Stimulated activated CD4-positive, alpha-beta T cell treated with anti-CD3 and anti-CD28 coated beads, Interleukin-1b, Interleukin-23, amount 100 ng/mL, for 4 hours (primary cell): ENCODE results near the gene PCDHB10.
"Not testable (repeated sequence)": the region's sequence is repeated elsewhere in the genome, so short reads cannot be mapped to it uniquely, and the experiment has no call there.

Experiments used
- DNase-seq, 2 donors: peaks; one replicate each; pipeline ENCODE4 v3.0.0-alpha.2; 2020; ENCODE audit warnings: low read depth in 2 of 2

PCDHB10 gene

GRCh38 chr5:141186897-141187512 is 5.1 kb upstream of the PCDHB10 start, which contains the start of gene PCDHB9:
PCDHB9 (plus strand) TSS chr5:141187161; CDS start chr5:141187319, 158 bp downstream.
- peak in 1 of 2 donors; percentile 11 for DNase-seq

GRCh38 chr5:141188682-141189081 is 3.5 kb upstream of the PCDHB10 start:
- not testable (repeated sequence) for DNase-seq

- not testable (repeated sequence) for DNase-seq
These were observed 3.0 kb upstream of the PCDHB10 start for GRCh38 chr5:141189131-141189530.

- not testable (repeated sequence) for DNase-seq
These were observed 2.2 kb downstream of the PCDHB10 start for GRCh38 chr5:141194332-141194731.

GRCh38 chr5:141196363-141196762 is 4.2 kb downstream of the PCDHB10 start:
- no peak for DNase-seq

- no peak for DNase-seq
These were observed 7.4 kb downstream of the PCDHB10 start, which contains the start of gene PCDHB11 for GRCh38 chr5:141199359-141200235. PCDHB11 (plus strand) TSS chr5:141199627; CDS start chr5:141199775, 148 bp downstream.

GRCh38 chr5:141201126-141201525 is 9.0 kb downstream of the PCDHB10 start:
- not testable (repeated sequence) for DNase-seq

- DNase-seq, result not testable (repeated sequence)
These were observed 9.5 kb downstream of the PCDHB10 start for GRCh38 chr5:141201646-141202045.

GRCh38 chr5:141208478-141208877 is 16.3 kb downstream of the PCDHB10 start, which contains the start of gene PCDHB12:
PCDHB12 (plus strand) TSS chr5:141208719; CDS start chr5:141208908, 189 bp downstream.
- no peak for DNase-seq

GRCh38 chr5:141210281-141210680 is 18.1 kb downstream of the PCDHB10 start:
- not testable (repeated sequence) for DNase-seq

GRCh38 chr5:141210849-141211248 is 18.7 kb downstream of the PCDHB10 start:
- not testable (repeated sequence) for DNase-seq

- DNase-seq, result peak in 1 of 2 donors; percentile 5
These were observed 21.6 kb downstream of the PCDHB10 start, which contains the start of gene PCDHB13 for GRCh38 chr5:141213656-141214339. PCDHB13 (plus strand) TSS chr5:141213919; CDS start chr5:141214124, 205 bp downstream.

GRCh38 chr5:141214583-141214982 is 22.4 kb downstream of the PCDHB10 start:
- DNase-seq, result not testable (repeated sequence)

GRCh38 chr5:141215504-141215903 is 23.4 kb downstream of the PCDHB10 start:
- DNase-seq, result not testable (repeated sequence)

- not testable (repeated sequence) for DNase-seq
These were observed 23.9 kb downstream of the PCDHB10 start for GRCh38 chr5:141216035-141216434.

GRCh38 chr5:141223112-141223783 is 31.1 kb downstream of the PCDHB10 start, which contains the start of gene PCDHB14:
PCDHB14 (plus strand) TSS chr5:141223343; CDS start chr5:141223506, 163 bp downstream.
- no peak for DNase-seq

GRCh38 chr5:141224844-141225243 is 32.7 kb downstream of the PCDHB10 start:
- not testable (repeated sequence) for DNase-seq

- DNase-seq, result not testable (repeated sequence)
These were observed 33.3 kb downstream of the PCDHB10 start for GRCh38 chr5:141225421-141225820.

GRCh38 chr5:141234109-141234667 is 42.0 kb downstream of the PCDHB10 start:
- DNase-seq, result no peak

- DNase-seq, result not testable (repeated sequence)
These were observed 43.8 kb downstream of the PCDHB10 start for GRCh38 chr5:141235922-141236321.
